ENCODE data around the gene PPIL1. TPM values are rescaled to one million over a fixed set of nuclear protein-coding genes. Genes with fewer than 3 reads are reported as not detected.

The PPIL1 gene
- total and polyA plus RNA-seq, 2 of the 4 experiments (the other 2 are of a cell fraction) = 28.4 to 58.4 TPM

GRCh38 chr6:36847152-36847551 lies 27.5 kb downstream of the PPIL1 start:
- Histone ChIP-seq H4K5ac (ENCODE audit: low read depth, low read length) (no peak overlapping the region), H2AFZ (replicated peaks; ENCODE audit: low read length, poor library complexity) (no peak overlapping the region), H2BK20ac (ENCODE audit: low read depth, low read length) (no peak overlapping the region), H3K4me2 (ENCODE audit: low read depth, low read length) (no peak overlapping the region), H2BK5ac (ENCODE audit: low read depth, low read length, poor library complexity, severe bottlenecking) (no peak overlapping the region), H3K4me1 (ENCODE audit: control insufficient read depth, insufficient read depth, low read length) (peaks cover 2% of the 10 kb centered on the region; the same call in 1 of the 2 replicates), H3K4me3 (ENCODE audit: insufficient read depth, low read depth, low read length) (no peak overlapping the region), H3K56ac (ENCODE audit: extremely low read depth, insufficient read depth, low read length) (no peak overlapping the region), H2BK120ac (ENCODE audit: low read depth, low read length) (no peak overlapping the region), H4K20me1 (ENCODE audit: insufficient read depth, low read length) (no peaks in the 10 kb centered on the region), H2BK15ac (ENCODE audit: low read depth, low read length) (no peak overlapping the region), H3K23ac (ENCODE audit: low read depth, low read length) (no peak overlapping the region), H3K18ac (ENCODE audit: low read depth, low read length) (no peak overlapping the region), H3K27me3 (ENCODE audit: control insufficient read depth, insufficient read depth, low read length) (peaks cover 6% of the 10 kb centered on the region), H2AK9ac (replicated peaks; ENCODE audit: low read depth, low read length, poor library complexity) (no peak overlapping the region), H3K27ac (ENCODE audit: insufficient read depth, low read length) (no peak overlapping the region), H4K91ac (ENCODE audit: insufficient read depth, low read depth, low read length) (no peak overlapping the region), H3K9me3 (ENCODE audit: control insufficient read depth, insufficient read depth, low read length) (peaks cover 3% of the 10 kb centered on the region), H3K14ac (replicated peaks; ENCODE audit: low read depth, low read length) (no peak overlapping the region), H3K79me1 (ENCODE audit: low read depth in 1 of 2, low read length in 2 of 2) (no peaks in the 10 kb centered on the region), H2AK5ac (ENCODE audit: low read depth, low read length) (no peak overlapping the region), H3K36me3 (ENCODE audit: control insufficient read depth, insufficient read depth, low read length) (no peaks in the 10 kb centered on the region), H3K4ac (ENCODE audit: low read depth, low read length) (no peak overlapping the region), H3K9me1 (ENCODE audit: insufficient read depth, low read length) (peaks cover 2% of the 10 kb centered on the region), H4K8ac (ENCODE audit: low read depth in 2 of 2, low read length in 2 of 2) (no peak overlapping the region), H3K9ac (ENCODE audit: low read depth, low read length) (no peak overlapping the region)
- in situ Hi-C loops (cut with MboI; ENCODE audit: low sequenced_read_pairs) (no loop called here), dilution Hi-C loops (cut with HindIII; ENCODE audit: low sequenced_read_pairs, unreplicated experiment) (no loop called here), intact Hi-C loops (cut with micrococcal nuclease) (no loop called here)
- ChIA-PET POLR2A (ENCODE audit: unreplicated experiment) (interaction anchor here (0.5 kb wide), 1 partner anchor 325 kb away, joined by 7 read pairs; no protein-coding TSS in a partner anchor), CTCF (no interaction called here)
- TF ChIP-seq MAFK (IDR thresholded peaks at IDR 0.05; ENCODE audit: low read depth, low read length) = no peak
- BruUV-seq (replicated peaks) = no TSS peak
- DNase-seq = no peak
- WGBS, 2 experiments (ENCODE audit: extremely low coverage in 2 of 2, insufficient read length in 1 of 2) = no CpG with 5 or more reads among the region's 4 CpGs
- ATAC-seq (ENCODE audit: low read depth) = no peak

Measured in IMR-90 (cell line).